Activated CD4-positive, alpha-beta T cell treated with anti-CD3 and anti-CD28 coated beads, Interleukin-2, amount 10 ng/mL, durations not matched to agents 7 days and 5 days (primary cell): ENCODE measurements around the gene SERTAD3. TPM values are rescaled to one million over a fixed set of nuclear protein-coding genes. Genes with fewer than 3 reads are reported as not detected.

Experiments
- CTCF ChIA-PET: fragments of 350-600 bp; sonication (Branson Sonifier 250); formaldehyde crosslinking; loops from one replicate; lab custom pipeline; 2021; ENCODE audit warnings: antibody characterized with exemption; lab: Charles Lee
- POLR2A ChIA-PET: fragments of 350-600 bp; sonication (Branson Sonifier 250); formaldehyde crosslinking; loops from one replicate; lab custom pipeline; 2021; ENCODE audit warnings: antibody characterized with exemption; lab: Charles Lee
- DNase-seq: peaks from one replicate; pipeline ENCODE4 v3.0.0-alpha.2; 2020
- H3K27ac Mint-ChIP-seq: one replicate; pipeline ENCODE4 v1.8.0; 2021; ENCODE audit warnings: mild to moderate bottlenecking, moderate library complexity, mixed read lengths
- H3K27me3 Mint-ChIP-seq: one replicate; pipeline ENCODE4 v1.8.0; 2021; ENCODE audit warnings: mixed read lengths
- H3K36me3 Mint-ChIP-seq: one replicate; pipeline ENCODE4 v1.8.0; 2021; ENCODE audit warnings: low read depth, mixed read lengths
- H3K4me1 Mint-ChIP-seq: one replicate; pipeline ENCODE4 v1.8.0; 2021; ENCODE audit warnings: mixed read lengths
- H3K4me3 Mint-ChIP-seq: one replicate; pipeline ENCODE4 v1.8.0; 2021; ENCODE audit warnings: mild to moderate bottlenecking, moderate library complexity, mixed read lengths
- H3K9me3 Mint-ChIP-seq: one replicate; pipeline ENCODE4 v1.8.0; 2021; ENCODE audit warnings: mixed read lengths
- total RNA-seq, 2 experiments: library from RNA; stranded (reverse); gene quantifications; one replicate each; pipeline ENCODE4 v1.2.3, GENCODE V29; 2021

The SERTAD3 gene
- total RNA-seq, 2 experiments from 2014 or later = 10.6 to 10.9 TPM

- ChIA-PET POLR2A (no interaction called here), CTCF (interaction anchor here (0.6 to 3.2 kb wide), 18 partner anchors 9 to 595 kb away, joined by 3 to 19 read pairs (median 5); partner anchors contain the start of gene BLVRB)
- H3K4me1 Mint-ChIP-seq = peaks cover 55% of the 10 kb centered on the region
- peak overlapping the region; percentile 80 for H3K4me3 Mint-ChIP-seq
- no peaks in the 10 kb centered on the region for H3K9me3 Mint-ChIP-seq
- no peaks in the 10 kb centered on the region for H3K27me3 Mint-ChIP-seq
- DNase-seq = peak; percentile 75
- peaks cover 10% of the 10 kb centered on the region for H3K36me3 Mint-ChIP-seq
- peak overlapping the region; percentile 97 for H3K27ac Mint-ChIP-seq
Observed at GRCh38 chr19:40420766-40421765, 23.1 kb downstream of the SERTAD3 start.

GRCh38 chr19:40420451-40420765, 23.7 kb downstream of the SERTAD3 start:
- CTCF ChIA-PET = interaction anchor here (0.6 to 3.2 kb wide), 20 partner anchors 9 to 1968 kb away, joined by 3 to 19 read pairs (median 4); partner anchors contain the start of gene BLVRB
- POLR2A ChIA-PET = no interaction called here
- H3K9me3 Mint-ChIP-seq = no peaks in the 10 kb centered on the region
- peaks cover 59% of the 10 kb centered on the region for H3K4me1 Mint-ChIP-seq
- H3K27me3 Mint-ChIP-seq = no peaks in the 10 kb centered on the region
- no peak for DNase-seq
- H3K36me3 Mint-ChIP-seq = peaks cover 10% of the 10 kb centered on the region
- peak overlapping the region; percentile 80 for H3K4me3 Mint-ChIP-seq
- H3K27ac Mint-ChIP-seq = peak overlapping the region; percentile 97

GRCh38 chr19:40419780-40420179, 24.4 kb downstream of the SERTAD3 start:
- no peaks in the 10 kb centered on the region for H3K9me3 Mint-ChIP-seq
- H3K27me3 Mint-ChIP-seq = no peaks in the 10 kb centered on the region
- peak overlapping the region; percentile 44 for H3K27ac Mint-ChIP-seq
- DNase-seq = no peak
- POLR2A ChIA-PET = no interaction called here
- peaks cover 56% of the 10 kb centered on the region for H3K4me1 Mint-ChIP-seq
- CTCF ChIA-PET = interaction anchor here (0.6 to 3.2 kb wide), 14 partner anchors 9 to 1969 kb away, joined by 3 to 19 read pairs (median 6); partner anchors contain the start of gene BLVRB
- peak overlapping the region; percentile 53 for H3K4me3 Mint-ChIP-seq
- H3K36me3 Mint-ChIP-seq = peaks cover 9% of the 10 kb centered on the region

GRCh38 chr19:40419066-40419612, 25.0 kb downstream of the SERTAD3 start:
- POLR2A ChIA-PET = no interaction called here
- no peak overlapping the region for H3K27ac Mint-ChIP-seq

GRCh38 chr19:40418040-40418439, 26.1 kb downstream of the SERTAD3 start:
- no peaks in the 10 kb centered on the region for H3K9me3 Mint-ChIP-seq
- peak overlapping the region; percentile 34 for H3K27ac Mint-ChIP-seq
- no peaks in the 10 kb centered on the region for H3K27me3 Mint-ChIP-seq
- peaks cover 49% of the 10 kb centered on the region for H3K4me1 Mint-ChIP-seq
- H3K4me3 Mint-ChIP-seq = no peak overlapping the region
- ChIA-PET POLR2A (no interaction called here), CTCF (interaction anchor here (1.1 to 1.5 kb wide), 2 partner anchors 8 to 48 kb away, joined by 3 to 4 read pairs; partner anchors contain the start of genes BLVRB and SERTAD1)
- H3K36me3 Mint-ChIP-seq = peaks cover 5% of the 10 kb centered on the region
- no peak for DNase-seq

More at GRCh38 chr19:40419066-40419612, 25.0 kb downstream of the SERTAD3 start:
- Mint-ChIP-seq H3K27me3 (no peaks in the 10 kb centered on the region), H3K9me3 (no peaks in the 10 kb centered on the region), H3K4me1 (peaks cover 51% of the 10 kb centered on the region), H3K36me3 (peaks cover 5% of the 10 kb centered on the region), H3K4me3 (no peak overlapping the region)
- no peak for DNase-seq
- CTCF ChIA-PET = interaction anchor here (1.1 to 3.2 kb wide), 2 partner anchors 24 to 47 kb away, joined by 3 to 14 read pairs; partner anchors contain the start of gene BLVRB

GRCh38 chr19:40417643-40417981, 26.5 kb downstream of the SERTAD3 start:
- H3K27me3 Mint-ChIP-seq = no peaks in the 10 kb centered on the region

GRCh38 chr19:40416918-40417642, 27.1 kb downstream of the SERTAD3 start:
- no peak for DNase-seq
- no peaks in the 10 kb centered on the region for H3K36me3 Mint-ChIP-seq
- ChIA-PET POLR2A (no interaction called here), CTCF (interaction anchor here (1.3 to 1.9 kb wide), 4 partner anchors 8 to 13 kb away, joined by 4 to 7 read pairs (median 5); partner anchors contain the start of gene SERTAD1)
- no peaks in the 10 kb centered on the region for H3K9me3 Mint-ChIP-seq
- peaks cover 41% of the 10 kb centered on the region for H3K4me1 Mint-ChIP-seq
- no peaks in the 10 kb centered on the region for H3K27me3 Mint-ChIP-seq
- H3K4me3 Mint-ChIP-seq = no peak overlapping the region
- peak overlapping the region; percentile 63 for H3K27ac Mint-ChIP-seq

More at GRCh38 chr19:40417643-40417981, 26.5 kb downstream of the SERTAD3 start:
- Mint-ChIP-seq H3K27ac (peak overlapping the region; percentile 34), H3K36me3 (peaks cover 4% of the 10 kb centered on the region), H3K9me3 (no peaks in the 10 kb centered on the region), H3K4me3 (no peak overlapping the region), H3K4me1 (peaks cover 47% of the 10 kb centered on the region)
- POLR2A ChIA-PET = no interaction called here
- DNase-seq = no peak
- CTCF ChIA-PET = interaction anchor here (1.3 to 1.5 kb wide), 2 partner anchors 8 to 14 kb away, joined by 4 to 5 read pairs; partner anchors contain the start of gene SERTAD1

GRCh38 chr19:40415768-40416167, 28.4 kb downstream of the SERTAD3 start:
- Mint-ChIP-seq H3K4me3 (no peak overlapping the region), H3K27me3 (no peaks in the 10 kb centered on the region), H3K9me3 (no peaks in the 10 kb centered on the region), H3K36me3 (no peaks in the 10 kb centered on the region), H3K4me1 (peaks cover 36% of the 10 kb centered on the region), H3K27ac (no peak overlapping the region)
- CTCF ChIA-PET = interaction anchor here (1.3 to 2.8 kb wide), 3 partner anchors 8 to 12 kb away, joined by 5 to 10 read pairs (median 7); no protein-coding TSS in a partner anchor
- POLR2A ChIA-PET = no interaction called here
- DNase-seq = no peak

GRCh38 chr19:40414542-40415535, 29.3 kb downstream of the SERTAD3 start:
- Mint-ChIP-seq H3K27ac (no peak overlapping the region), H3K36me3 (no peaks in the 10 kb centered on the region), H3K4me3 (no peak overlapping the region), H3K4me1 (peaks cover 31% of the 10 kb centered on the region), H3K9me3 (no peaks in the 10 kb centered on the region), H3K27me3 (no peaks in the 10 kb centered on the region)
- POLR2A ChIA-PET = no interaction called here
- DNase-seq = no peak
- CTCF ChIA-PET = interaction anchor here (0.8 to 2.8 kb wide), 5 partner anchors 10 to 332 kb away, joined by 3 to 10 read pairs (median 3); no protein-coding TSS in a partner anchor

GRCh38 chr19:40413291-40413845, 30.8 kb downstream of the SERTAD3 start, which contains the start of gene PRX:
PRX (minus strand) TSS chr19:40413378; CDS start chr19:40407932, 5,446 bp downstream.
- Mint-ChIP-seq H3K27ac (peak within 1 kb of the TSS; percentile 57), H3K9me3 (no peaks in the 10 kb centered on the region), H3K27me3 (no peaks in the 10 kb centered on the region), H3K4me3 (no peak within 1 kb of the TSS), H3K36me3 (no peaks in the 10 kb centered on the region), H3K4me1 (peaks cover 26% of the 10 kb centered on the region)
- CTCF ChIA-PET = interaction anchor here (1.1 to 2.8 kb wide), 3 partner anchors 11 to 14 kb away, joined by 3 to 10 read pairs (median 5); no protein-coding TSS in a partner anchor
- no peak for DNase-seq
- POLR2A ChIA-PET = interaction anchor here (0.6 kb wide), 1 partner anchor 26 kb away, joined by 5 read pairs; no protein-coding TSS in a partner anchor

GRCh38 chr19:40412866-40413265, 31.3 kb downstream of the SERTAD3 start:
- Mint-ChIP-seq H3K27ac (no peak overlapping the region), H3K4me1 (peaks cover 26% of the 10 kb centered on the region), H3K36me3 (no peaks in the 10 kb centered on the region), H3K4me3 (no peak overlapping the region), H3K9me3 (no peaks in the 10 kb centered on the region), H3K27me3 (no peaks in the 10 kb centered on the region)
- ChIA-PET CTCF (interaction anchor here (0.6 to 3.8 kb wide), 3 partner anchors 8 to 241 kb away, joined by 3 to 19 read pairs (median 5); no protein-coding TSS in a partner anchor), POLR2A (no interaction called here)
- DNase-seq = no peak
